Measurements from ENCODE around the gene RAMAC. TPM values are rescaled to one million over a fixed set of nuclear protein-coding genes. Genes with fewer than 3 reads are reported as not detected.

Gene RAMAC
- total and polyA plus RNA-seq, 10 of the 15 experiments (the other 5 are each of a cell fraction or from before 2014, with no cell fraction given), result 22.4 to 109 (median 41.7) TPM

GRCh38 chr15:82942691-82943090 lies 43.3 kb upstream of the RAMAC start:
- ChIA-PET RAD21 (ENCODE audit: unreplicated experiment) (no interaction called here), POLR2A (no interaction called here), CTCF (no interaction called here), SMC1A (ENCODE audit: uncharacterized antibody, unreplicated experiment) (interaction anchor here (0.7 kb wide), 1 partner anchor 92 kb away, joined by 3 read pairs; no protein-coding TSS in a partner anchor)
- no TSS peak for BruUV-seq (replicated peaks)
- FAIRE-seq (no peak), DNase-seq (ENCODE audit: low read depth, low spot score) (no peak), ATAC-seq (no peak)
- in situ Hi-C loops (cut with MboI) (no loop called here), intact Hi-C loops (cut with micrococcal nuclease; ENCODE audit: unreplicated experiment) (no loop called here)
- H4K20me1 ChIP-seq (ENCODE audit: control insufficient read depth, insufficient read depth), result no peaks in the 10 kb centered on the region
- peaks cover 3% of the 10 kb centered on the region in 2 experiments; a peak in 3 of 4 replicates for H3K27me3 ChIP-seq (replicated peaks in 1 of 2; ENCODE audit: control insufficient read depth in 2 of 2, insufficient read depth in 2 of 2, low read length in 1 of 2)
- H3K4me2 ChIP-seq (ENCODE audit: control insufficient read depth, insufficient read depth), result no peak overlapping the region
- no peaks in the 10 kb centered on the region for H3K79me2 ChIP-seq (ENCODE audit: control insufficient read depth, insufficient read depth, low read length)
- no peak overlapping the region for H3K9ac ChIP-seq (ENCODE audit: control insufficient read depth, insufficient read depth, low read length)
- H3K9me3 ChIP-seq (replicated peaks; ENCODE audit: control insufficient read depth, insufficient read depth, low read length), result no peaks in the 10 kb centered on the region
- no peak overlapping the region for H3K27ac ChIP-seq (ENCODE audit: control insufficient read depth, insufficient read depth)
- H2AFZ ChIP-seq (ENCODE audit: control insufficient read depth, low read depth, low read length), result no peak overlapping the region
- H3K4me3 ChIP-seq, result no peak overlapping the region
- 17% methylated on average over 8 of the region's 8 CpGs for WGBS (ENCODE audit: insufficient coverage, insufficient replicate concordance, low lambda C conversion rate, missing lambda C conversion rate)
- H3K4me1 ChIP-seq (ENCODE audit: control insufficient read depth, insufficient read depth, low read length), result no peaks in the 10 kb centered on the region
- H3K36me3 ChIP-seq (ENCODE audit: control insufficient read depth in 2 of 2, insufficient read depth in 2 of 2, low read length in 1 of 2), result no peaks in the 10 kb centered on the region
- TF ChIP-seq LARP7 (IDR thresholded peaks at IDR 0.05) (no peak), IRF3 (IDR thresholded peaks at IDR 0.05) (no peak), MYC (IDR thresholded peaks at IDR 0.05; ENCODE audit: insufficient read depth, insufficient read length, insufficient replicate concordance, low read length, severe bottlenecking) (no peak), MEF2B (IDR thresholded peaks at IDR 0.05; ENCODE audit: partially characterized antibody, poor library complexity, severe bottlenecking) (no peak), JUND (IDR thresholded peaks at IDR 0.05; ENCODE audit: low read depth, low read length) (no peak), RAD21 (IDR thresholded peaks at IDR 0.05; ENCODE audit: insufficient read depth, low read depth, low read length) (no peak), RELB (IDR thresholded peaks at IDR 0.05; ENCODE audit: low read depth) (no peak), HDAC2 (IDR thresholded peaks at IDR 0.05) (no peak), NFIC (IDR thresholded peaks at IDR 0.05; ENCODE audit: low read depth, low read length) (no peak), CUX1 (IDR thresholded peaks at IDR 0.05; ENCODE audit: insufficient replicate concordance, low read depth, low read length) (no peak), PKNOX1 (IDR thresholded peaks at IDR 0.05) (no peak), SUZ12 (IDR thresholded peaks at IDR 0.05; ENCODE audit: unreplicated experiment) (no peak)
